HG03439 (cell line): ENCODE data around the gene GPHA2.
"Not testable (repeated sequence)": the region's sequence is repeated elsewhere in the genome, so short reads cannot be mapped to it uniquely, and the experiment has no call there.

ENCODE experiments used
- ATAC-seq: cut with Tn5 transposase; IDR thresholded peaks from one replicate; pipeline ENCODE4 v1.9.1; 2021; ENCODE audit warnings: mild to moderate bottlenecking, moderate library complexity; ENCODE audit not compliant: unreplicated experiment

The GPHA2 gene, protein sequence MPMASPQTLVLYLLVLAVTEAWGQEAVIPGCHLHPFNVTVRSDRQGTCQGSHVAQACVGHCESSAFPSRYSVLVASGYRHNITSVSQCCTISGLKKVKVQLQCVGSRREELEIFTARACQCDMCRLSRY

DNA sequence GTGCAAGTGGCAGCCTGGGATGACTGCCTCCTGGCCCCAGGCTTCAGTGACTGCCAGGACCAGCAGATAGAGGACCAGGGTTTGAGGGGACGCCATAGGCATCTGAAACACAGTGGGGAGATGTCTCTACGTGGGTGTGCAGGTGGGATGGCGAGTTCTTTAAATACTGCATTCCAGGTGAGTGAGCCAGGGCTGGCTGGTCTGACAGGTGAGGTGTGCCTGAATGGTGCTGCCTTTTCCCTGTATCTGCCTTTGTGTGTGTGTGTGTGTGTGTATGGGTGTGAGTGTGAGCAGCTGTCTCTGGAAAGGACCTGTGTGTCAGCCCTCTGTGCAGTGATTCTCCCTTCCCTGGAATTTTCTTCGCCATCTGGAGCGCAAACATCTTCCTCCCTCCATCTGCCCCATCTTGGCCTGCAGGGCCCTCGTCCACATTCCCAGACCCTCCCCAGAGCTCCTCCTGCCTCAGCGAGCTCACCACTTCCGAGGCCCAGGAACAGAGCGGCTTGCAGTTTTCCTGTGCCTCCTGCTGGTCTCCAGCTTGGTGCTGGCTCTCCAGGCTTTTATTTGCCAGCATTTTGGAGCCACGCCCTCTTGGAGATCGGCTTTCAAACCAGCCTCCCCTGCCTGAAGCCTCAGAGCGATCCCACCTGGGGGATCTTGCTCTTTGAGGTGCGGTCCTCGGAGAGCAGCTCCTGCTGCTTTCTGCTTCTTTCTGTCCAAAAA is at the start of gene GPHA2:
Gene GPHA2, minus strand, starts transcription at position 535 of the 723 bp plus-strand sequence. Its CDS starts 433 bp downstream, at position 102.
- ATAC-seq = no peak

DNA sequence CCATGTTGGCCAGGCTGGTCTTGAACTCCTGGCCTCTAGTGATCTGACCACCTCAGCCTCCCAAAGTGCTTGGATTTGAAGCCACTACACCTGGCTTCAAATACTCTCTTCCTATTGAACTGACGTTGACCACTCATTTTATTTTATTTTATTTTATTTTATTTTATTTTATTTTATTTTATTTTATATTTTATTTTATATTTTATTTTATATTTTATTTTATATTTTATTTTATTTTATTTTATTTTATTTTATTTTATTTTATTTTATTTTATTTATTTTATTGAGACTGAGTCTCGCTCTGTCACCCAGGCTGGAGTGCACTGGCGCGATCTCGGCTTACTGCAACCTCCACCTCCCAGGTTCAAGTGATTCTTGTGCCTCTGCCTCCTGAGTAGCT is 47.6 kb upstream of the GPHA2 start:
- ATAC-seq = not testable (repeated sequence)

DNA sequence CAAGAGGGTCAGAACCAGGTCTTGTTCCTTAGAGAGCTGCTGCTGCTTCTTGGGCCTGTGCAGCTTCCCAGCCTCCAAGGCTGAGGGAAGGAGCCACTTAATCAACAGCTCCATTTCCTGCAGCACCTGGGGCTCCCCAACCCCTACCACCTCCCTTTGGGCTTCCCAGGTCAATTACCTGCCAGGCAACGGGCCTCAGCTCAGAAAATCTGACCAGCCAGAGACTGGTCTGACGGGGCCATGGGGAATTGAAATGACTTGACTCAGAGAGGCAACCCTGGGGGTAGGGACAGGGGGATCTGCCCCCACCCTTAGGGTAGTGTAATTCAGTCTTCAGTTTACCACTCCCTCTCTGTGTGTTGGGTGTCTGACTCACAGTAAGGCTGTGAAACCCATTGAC is 41.0 kb upstream of the GPHA2 start:
- no peak for ATAC-seq

DNA sequence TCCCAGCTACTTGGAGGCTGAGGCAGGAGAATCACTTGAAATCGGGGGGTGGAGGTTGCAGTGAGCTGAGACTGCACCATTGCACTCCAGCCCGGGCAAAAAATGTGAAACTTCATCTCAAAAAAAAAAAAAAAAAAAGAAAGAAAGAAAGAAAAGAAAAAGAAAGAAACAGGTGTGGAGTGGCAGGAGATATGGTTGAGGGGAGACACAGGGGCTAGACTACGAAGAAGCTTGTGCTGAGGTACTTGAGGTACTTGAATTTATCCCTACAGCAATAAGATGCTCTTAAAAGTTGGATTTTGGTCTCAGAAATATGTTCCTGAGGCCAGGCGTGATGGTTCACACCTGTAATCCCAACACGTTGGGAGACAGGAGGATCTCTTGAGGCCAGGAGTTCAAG is 38.4 kb upstream of the GPHA2 start:
- no peak for ATAC-seq

DNA sequence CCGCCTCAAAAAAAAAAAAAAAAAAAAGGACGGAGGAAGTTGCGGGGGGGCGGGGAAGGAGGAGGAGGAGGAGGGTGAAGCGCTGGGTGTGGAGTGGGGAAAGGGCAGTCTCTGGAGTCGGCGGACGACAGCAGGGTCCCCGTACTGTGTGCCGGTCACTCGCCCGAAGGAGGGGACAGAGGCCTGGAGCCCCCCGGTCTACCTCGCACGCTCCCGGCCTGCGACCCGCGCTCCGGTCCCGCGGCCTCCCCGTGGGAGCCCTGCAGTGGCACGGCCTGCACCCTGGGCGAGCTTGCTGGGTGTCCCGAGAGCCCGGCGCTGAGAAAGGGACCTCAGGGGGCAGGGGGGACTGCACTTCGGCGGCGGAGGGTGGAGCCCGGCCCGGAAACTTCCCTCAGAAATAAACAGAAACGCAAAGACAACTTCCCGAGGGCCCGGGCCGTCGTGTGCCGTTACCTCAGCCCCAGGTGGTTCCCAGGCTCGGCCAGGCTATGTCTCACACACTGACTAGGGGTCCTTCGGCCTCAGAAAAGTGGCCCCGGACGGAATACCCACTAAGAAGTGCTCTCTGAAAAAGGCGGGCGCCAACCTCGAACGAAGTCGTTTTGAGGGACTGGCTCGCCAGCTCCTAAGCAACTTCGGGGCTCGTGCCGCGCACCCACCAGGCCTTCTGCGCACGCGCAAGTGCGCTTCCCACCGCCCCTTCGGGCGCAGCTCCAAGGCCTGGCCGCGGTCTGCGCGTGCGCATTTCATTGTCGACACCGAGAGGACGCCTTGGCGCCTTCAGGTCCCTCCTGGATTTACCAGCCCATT is 35.9 kb upstream of the GPHA2 start, which contains the start of gene MAJIN:
Gene MAJIN, minus strand, starts transcription at position 688 of the 813 bp plus-strand sequence. CDS start 12,703 bp downstream, outside the sequence.
- ATAC-seq = no peak

DNA sequence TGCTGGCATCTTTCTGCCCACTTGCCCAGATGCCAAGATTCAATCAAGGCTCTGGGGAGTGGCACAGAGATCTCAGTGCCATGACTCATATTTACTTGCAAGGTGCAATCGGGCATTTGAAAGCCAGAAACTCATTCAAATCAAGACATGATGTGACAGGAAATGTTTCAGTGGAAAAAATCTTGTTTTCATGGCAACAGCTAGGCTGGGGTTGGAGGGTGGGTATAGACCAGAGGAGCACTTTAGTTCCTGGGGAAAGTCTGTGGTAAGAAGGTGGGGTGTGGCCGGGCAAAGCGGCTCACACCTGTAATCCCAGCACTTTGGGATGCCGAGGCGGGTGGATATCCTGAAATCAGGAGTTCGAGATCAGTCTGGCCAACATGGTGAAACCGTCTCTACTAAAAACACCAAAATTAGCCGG is 35.0 kb upstream of the GPHA2 start:
- no peak for ATAC-seq

DNA sequence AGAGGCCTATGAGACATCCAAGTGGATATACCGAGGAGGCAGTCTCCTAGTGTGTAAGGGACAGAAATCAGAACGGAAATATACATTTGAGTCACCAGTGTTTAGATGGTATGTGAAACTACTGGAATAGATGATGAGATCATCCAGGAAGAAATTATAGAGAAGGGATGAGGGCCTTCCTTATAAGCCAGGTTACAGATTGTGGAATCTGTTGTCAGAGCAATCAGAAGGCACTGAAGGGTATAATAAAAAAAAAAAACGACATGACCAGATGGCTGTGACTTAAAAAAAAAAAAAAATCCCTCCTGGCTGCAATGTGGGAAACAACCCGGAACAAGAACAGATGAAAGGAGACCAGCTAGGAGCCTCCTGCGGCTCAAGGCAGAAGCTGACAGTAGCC is 33.5 kb upstream of the GPHA2 start:
- no peak for ATAC-seq

DNA sequence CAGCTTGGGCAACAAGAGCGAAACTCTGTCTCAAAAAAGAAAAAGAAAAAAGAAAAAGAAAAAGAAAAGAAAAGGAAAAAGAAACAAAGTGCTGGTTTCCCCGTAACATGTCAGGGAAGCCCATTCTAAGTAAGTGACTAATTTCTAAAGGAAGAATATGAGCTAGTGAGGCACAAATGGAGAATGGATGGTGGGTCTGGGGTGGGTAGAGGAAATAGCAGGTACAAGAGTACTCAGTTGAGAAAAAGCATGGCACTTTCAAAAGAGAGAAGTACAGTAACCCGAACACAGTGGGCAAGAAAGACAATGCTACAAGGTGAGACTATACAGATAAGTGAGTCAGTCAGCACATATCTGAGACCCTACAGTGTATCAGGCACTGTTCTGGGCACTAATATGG is 31.7 kb upstream of the GPHA2 start:
- no peak for ATAC-seq

DNA sequence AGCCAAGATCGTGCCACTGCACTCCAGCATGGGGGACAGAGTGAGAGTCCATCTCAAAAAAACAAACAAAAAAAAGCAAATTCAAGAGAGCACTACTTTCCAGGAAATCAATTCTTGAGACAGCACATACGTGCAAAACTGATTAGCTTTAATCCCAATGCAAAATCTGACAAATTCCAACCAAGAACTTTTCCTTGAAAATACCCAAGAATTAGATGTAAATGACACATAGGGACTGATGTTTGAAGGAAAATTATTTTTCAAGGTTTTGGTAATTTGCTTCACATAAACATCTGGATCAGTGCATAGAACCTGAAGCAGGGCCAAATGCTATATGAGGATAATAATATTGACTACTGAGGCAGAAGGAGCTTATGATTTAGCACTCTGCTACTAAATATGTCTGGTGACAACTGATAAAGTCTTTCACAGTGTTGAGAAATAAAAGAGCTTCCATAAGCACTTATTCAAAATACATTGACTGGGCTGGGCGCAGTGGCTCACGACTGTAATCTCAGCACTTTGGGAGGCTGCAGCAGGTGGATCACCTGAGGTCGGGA is 27.5 kb upstream of the GPHA2 start:
- no peak for ATAC-seq

DNA sequence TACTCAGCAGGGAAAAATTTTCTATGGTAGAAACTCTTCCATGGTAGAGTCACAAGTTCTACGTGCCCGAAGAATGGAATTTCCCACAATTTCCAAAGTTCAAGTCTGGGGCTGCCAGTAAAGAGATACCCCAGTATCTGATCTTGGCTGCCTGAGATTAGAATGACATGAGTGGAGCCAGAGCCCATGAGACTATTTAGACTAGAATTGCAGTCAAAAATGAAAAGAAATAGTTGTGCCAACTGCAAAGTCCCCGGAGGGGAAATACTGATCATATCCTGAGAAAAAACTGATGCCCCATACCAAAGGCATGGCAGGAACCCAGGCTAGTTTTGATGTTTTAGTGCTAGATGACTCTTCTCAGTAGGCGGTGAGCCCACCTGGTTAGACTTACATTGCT is 25.0 kb upstream of the GPHA2 start:
- no peak for ATAC-seq

DNA sequence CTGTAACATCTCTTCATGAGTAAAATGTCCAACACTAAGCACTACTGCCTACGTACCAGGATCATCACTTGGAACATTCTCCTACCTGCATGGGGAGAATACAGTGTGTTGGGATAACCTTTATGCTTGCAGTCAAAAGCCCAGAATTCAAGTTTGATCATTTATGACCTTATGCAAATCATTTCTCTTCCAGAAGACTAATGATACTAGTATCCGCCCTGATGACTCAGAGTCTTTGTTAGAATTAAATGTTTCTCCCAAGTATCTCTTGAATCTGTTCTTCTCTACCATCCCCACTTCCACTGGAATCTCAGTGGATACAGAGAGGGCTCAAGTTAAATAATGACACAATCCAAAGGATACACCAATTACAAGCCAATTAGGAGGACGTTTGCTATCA is 23.8 kb upstream of the GPHA2 start:
- no peak for ATAC-seq

DNA sequence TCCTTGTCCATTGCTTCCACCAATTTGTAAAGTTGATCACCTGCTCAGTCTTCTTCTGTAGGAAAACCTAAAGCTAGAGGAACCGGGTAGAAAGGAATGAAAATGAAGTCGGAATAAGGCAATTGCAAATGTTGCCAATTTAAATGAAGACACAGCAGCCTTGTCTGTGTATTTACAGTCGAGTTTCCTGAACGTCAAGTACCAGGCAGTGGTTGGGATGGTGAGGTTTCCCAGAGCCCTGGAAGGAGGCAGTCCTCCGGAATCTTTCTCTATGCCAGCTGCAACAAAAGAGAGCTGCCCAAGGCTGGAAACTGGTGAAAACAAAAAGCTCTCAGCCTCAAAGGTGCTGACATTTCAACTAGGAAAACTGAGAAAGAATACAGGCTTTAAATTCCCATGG is 18.5 kb upstream of the GPHA2 start:
- ATAC-seq = no peak

DNA sequence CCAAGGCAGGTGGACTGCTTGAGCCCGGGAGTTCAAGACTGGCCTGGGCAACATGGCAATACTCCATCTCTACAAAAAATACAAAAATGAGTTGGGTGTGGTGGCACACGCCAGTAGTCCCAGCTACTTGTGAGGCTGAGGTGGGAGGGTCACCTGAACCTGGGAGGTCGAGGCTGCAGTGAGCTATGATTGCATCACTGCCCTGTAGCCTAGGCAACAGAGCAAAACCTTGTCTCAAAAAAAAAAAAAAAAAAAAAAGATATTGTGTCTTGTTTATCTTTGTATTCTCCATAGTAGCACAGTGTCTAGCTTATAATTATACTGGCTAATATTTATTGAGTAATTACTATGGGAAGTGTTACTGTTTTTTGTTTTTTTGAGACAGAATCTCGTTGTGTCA is 15.8 kb upstream of the GPHA2 start:
- ATAC-seq = no peak

DNA sequence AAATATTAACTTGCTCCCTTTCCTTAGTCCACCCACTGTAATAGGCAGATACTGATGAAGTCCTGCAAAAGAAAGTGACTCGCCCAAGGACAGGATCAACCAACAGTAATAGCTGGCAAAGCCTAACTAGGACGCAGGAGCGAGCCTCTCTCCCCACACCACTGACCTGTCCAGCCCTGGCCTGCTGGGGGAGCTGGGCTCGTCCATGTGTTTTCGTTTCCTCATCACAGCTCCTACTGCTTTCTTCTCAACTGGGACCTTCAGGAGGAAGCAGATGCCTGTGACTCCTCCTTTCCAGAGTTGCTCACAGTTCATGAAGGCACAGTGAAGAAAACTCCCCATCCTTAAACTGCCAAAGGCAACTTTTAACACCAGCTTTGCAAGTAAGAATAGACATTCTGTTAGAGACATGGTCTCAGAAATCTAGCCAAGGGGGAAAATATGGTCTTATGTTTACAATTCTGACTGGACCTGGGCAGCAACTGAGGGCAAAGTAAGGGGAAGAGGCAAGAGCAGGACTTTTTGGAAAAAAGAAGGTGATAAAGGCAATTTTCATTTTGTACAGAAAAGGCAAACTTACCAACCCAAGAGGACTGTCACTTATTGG is 11.6 kb upstream of the GPHA2 start:
- ATAC-seq = no peak

DNA sequence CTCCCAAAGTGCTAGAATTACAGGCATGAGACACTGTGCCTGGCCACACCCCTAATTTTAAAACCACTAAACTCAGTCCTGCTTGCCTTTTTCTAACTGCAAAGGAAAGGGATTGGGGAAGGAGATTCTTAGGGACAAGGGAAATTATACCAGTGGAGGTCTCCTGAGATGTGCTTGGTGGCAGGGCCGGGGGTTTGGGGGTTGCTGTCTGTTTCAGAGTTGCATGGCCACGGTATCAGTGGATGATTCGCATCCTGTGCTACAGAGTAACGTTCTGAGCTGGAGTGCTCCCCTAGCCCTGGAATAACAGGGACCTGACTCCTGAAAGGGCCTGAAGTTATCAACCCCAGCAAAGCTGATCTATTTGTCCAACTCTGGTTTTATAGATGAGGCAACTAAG is 846 bp upstream of the GPHA2 start:
- ATAC-seq = no peak

DNA sequence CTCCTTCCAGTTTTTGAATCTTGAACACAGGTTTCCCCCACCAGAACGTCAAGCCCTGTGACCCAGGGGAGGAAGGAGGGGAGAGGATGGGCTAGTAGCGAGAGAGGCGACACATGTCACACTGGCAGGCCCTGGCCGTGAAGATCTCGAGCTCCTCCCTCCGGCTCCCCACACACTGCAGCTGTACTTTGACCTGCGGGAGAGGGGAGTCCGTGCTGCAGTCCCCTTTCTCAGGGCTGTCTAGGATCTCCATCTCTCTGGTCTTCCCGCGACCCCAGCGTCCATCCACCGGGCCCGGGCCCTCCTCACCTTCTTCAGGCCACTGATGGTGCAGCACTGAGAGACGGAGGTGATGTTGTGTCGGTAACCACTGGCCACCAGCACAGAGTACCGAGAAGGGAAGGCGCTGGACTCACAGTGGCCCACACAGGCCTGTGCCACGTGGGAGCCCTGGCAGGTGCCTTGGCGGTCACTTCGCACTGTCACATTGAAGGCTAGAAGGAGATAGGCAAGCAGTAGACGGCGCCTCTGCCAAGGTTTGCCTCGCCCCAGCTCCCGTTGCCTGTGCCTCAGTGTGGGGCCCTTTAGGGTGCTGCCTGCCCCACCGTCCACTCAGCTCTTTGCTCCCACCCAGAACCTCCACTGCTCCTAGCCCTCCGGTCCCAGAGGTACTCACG is 873 bp downstream of the GPHA2 start:
- no peak for ATAC-seq

DNA sequence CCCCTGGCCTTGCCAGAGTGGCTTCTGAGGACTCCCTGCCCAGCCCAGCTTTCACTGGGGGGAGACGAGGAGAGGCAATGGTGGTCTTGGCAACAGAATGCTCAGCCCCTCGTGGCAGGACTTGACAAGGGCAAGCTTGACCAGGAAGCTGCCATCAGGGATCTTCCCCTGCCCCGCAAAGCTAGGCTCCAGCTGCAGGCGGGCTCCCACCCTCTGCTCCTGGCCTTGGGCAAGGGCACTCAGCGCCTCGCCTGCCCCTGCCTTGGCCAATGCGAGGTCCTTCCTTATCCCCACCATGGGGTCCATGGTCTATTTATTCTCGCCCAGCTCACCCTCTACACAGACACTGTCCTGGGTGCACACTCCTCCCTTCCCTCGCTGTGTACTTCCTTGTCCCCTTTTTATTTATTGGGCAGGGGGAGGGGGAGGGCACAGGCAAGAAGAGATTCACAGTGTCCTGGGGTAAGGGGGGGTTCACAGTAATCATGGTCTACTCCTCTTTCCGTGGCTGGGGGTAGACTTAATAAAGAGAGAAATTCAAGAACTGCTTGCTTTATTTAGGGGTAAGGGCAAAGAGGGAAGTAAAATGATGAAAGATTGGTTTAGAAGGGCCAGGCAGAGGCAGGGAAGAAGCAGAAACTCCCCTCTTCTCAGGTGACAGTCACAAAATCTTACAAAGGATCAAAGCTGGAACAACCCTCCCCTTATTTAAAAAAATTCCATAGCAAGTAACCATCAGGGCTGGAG is 1.6 kb downstream of the GPHA2 start:
- no peak for ATAC-seq

DNA sequence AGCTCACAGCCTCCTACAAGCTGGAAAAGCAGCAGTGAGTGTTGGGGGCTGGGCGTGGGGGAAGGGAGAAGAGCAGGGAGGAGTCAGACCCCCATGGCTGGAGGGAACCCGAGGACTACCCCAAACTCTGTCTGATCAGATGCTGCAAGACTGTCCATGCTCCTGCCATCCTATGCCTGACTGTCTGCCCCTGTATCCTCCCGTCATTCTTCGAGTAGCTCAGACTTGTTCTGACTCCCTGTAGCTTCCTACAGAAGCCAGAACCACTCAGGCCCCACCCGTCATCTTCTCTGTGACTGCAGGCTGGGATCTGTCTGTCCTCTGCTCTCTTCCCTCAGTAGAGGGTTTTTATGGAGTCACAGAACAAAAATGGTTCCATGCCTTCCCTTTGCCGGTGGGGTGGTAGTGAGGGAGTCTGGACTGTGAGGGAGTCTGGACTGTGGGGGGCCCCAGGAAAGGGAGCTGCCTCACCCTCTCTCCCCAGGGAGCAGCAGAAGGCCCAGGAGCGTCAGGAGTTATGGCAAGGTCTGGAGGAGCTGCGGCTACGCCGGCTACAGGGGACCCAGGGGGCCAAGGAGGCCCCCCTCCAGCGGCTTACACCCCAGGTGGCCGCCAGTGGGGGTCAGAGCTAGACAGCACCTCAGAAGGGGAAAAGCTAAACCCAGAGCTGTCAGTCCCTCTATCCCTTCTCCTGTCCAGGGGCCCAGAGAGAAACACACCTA is 2.3 kb downstream of the GPHA2 start:
- ATAC-seq = no peak

DNA sequence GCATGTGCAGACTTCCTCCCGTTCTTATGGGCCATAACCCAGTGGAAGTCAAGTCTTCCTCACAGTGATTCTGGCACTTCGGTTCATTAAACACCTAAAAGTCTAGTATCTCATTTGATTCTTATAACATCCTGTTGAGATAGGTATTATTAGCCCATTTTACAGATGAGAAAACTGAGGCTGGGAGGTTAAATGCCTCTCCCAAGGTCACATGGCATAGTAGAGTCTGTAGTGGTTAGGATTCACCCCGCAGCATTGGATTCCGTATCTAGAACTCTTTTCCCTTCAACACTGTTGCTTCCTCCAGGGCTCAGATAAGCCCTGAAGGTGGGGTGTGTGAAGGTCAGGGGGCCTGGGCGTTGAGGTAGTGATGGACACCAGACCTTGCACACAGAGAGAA is 3.4 kb downstream of the GPHA2 start:
- no peak for ATAC-seq
